ENCODE results near the gene NET1. TPM values are rescaled to one million over a fixed set of nuclear protein-coding genes. Genes with fewer than 3 reads are reported as not detected.

Gene NET1
- total RNA-seq, 1 donor from 2014 or later: 90.5 TPM

DNA sequence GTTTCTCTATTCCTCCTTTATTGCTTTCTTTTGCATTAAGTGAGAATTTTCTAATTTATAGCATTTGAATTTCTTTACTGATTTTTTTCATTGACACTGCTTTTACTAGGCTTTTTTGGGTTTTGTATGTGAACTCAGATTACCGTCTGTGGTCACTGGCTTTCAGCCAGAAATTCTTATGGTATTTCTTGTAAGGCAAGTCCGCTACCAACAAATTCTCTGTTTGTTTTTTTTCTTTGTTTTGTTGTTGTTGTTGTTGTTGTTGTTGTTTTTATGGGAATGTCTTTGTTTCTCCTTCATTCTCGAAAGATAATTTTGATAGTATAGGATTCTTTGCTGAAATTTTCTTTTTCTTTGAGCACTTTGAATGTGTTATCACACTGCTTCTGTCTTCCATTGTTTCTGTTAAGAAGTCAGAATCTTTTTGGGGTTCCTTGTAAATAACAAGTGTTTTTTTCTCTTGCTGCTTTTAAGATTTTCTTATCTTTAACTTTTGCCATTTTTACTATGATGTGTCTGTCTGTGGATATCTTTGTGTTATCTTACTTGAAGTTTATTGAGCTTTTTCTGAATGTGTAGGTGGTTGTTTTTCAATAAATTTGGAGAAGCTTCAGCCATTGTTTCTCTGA, 7.2 kb downstream of the NET1 start:
- Mint-ChIP-seq H3K9me3 (peaks cover 66% of the 10 kb centered on the region), H3K4me3 (no peak overlapping the region), H3K36me3 (peaks cover 60% of the 10 kb centered on the region), H3K27ac (no peak overlapping the region), H3K4me1 (peaks cover 3% of the 10 kb centered on the region), H3K27me3 (ENCODE audit: insufficient read depth, low read depth) (peaks cover 2% of the 10 kb centered on the region)
- no peaks in the 10 kb centered on the region for H3K27me3 ChIP-seq
- H3K36me3 ChIP-seq: peaks cover 10% of the 10 kb centered on the region
- H3F3A ChIP-seq (ENCODE audit: low read depth): no peaks in the 10 kb centered on the region
- no peak overlapping the region for H3K27ac ChIP-seq
- H3K4me2 ChIP-seq: no peak overlapping the region
- peaks cover 12% of the 10 kb centered on the region for H3K9me3 ChIP-seq (ENCODE audit: low read depth)
- no peak for DNase-seq (ENCODE audit: low spot score)
- H2AFZ ChIP-seq (replicated peaks): no peak overlapping the region
- H3K9ac ChIP-seq: no peak overlapping the region
- H3K4me3 ChIP-seq: no peak overlapping the region
- H3K4me1 ChIP-seq: peaks cover 7% of the 10 kb centered on the region
- peaks cover 17% of the 10 kb centered on the region for H4K20me1 ChIP-seq (ENCODE audit: low read depth)
- H3K79me2 ChIP-seq (ENCODE audit: low read depth): peaks cover 100% of the 10 kb centered on the region
- no peak for TF ChIP-seq EZH2phosphoT487 (IDR thresholded peaks at IDR 0.05)

DNA sequence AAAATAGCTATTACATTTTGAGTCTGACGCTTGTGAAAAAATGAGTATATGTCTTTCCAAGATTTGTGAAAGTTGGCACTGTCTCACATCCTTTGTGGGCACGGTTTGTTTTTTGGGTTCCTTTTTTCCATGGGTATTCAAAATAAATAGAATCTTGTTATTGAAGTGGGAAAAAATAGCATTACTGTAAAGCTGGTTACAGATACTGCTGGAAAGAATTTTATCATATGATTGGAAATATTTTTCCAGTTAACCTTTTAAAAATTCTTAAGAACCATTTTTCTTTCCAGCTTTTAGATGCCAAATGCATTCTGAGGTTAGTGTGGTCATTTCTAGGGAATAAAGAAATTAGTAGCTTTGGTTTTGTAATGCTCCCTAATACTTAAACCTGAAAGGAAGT, 11.4 kb downstream of the NET1 start:
- Histone ChIP-seq H3F3A (ENCODE audit: low read depth) (no peaks in the 10 kb centered on the region), H3K9me3 (ENCODE audit: low read depth) (peaks cover 5% of the 10 kb centered on the region), H3K27ac (no peak overlapping the region), H3K79me2 (ENCODE audit: low read depth) (peaks cover 86% of the 10 kb centered on the region), H2AFZ (replicated peaks) (no peak overlapping the region), H4K20me1 (ENCODE audit: low read depth) (peaks cover 27% of the 10 kb centered on the region), H3K4me3 (no peak overlapping the region), H3K4me1 (no peaks in the 10 kb centered on the region), H3K36me3 (peaks cover 4% of the 10 kb centered on the region), H3K9ac (no peak overlapping the region), H3K4me2 (no peak overlapping the region), H3K27me3 (no peaks in the 10 kb centered on the region)
- H3K4me3 Mint-ChIP-seq: no peak overlapping the region
- TF ChIP-seq, protein P1, sequence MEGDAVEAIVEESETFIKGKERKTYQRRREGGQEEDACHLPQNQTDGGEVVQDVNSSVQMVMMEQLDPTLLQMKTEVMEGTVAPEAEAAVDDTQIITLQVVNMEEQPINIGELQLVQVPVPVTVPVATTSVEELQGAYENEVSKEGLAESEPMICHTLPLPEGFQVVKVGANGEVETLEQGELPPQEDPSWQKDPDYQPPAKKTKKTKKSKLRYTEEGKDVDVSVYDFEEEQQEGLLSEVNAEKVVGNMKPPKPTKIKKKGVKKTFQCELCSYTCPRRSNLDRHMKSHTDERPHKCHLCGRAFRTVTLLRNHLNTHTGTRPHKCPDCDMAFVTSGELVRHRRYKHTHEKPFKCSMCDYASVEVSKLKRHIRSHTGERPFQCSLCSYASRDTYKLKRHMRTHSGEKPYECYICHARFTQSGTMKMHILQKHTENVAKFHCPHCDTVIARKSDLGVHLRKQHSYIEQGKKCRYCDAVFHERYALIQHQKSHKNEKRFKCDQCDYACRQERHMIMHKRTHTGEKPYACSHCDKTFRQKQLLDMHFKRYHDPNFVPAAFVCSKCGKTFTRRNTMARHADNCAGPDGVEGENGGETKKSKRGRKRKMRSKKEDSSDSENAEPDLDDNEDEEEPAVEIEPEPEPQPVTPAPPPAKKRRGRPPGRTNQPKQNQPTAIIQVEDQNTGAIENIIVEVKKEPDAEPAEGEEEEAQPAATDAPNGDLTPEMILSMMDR (IDR thresholded peaks at IDR 0.05): no peak
- TF ChIP-seq EZH2phosphoT487 (IDR thresholded peaks at IDR 0.05) (no peak), EZH2 (IDR thresholded peaks at IDR 0.05) (no peak)
- H3K4me1 Mint-ChIP-seq: peaks cover 13% of the 10 kb centered on the region
- no peak overlapping the region for H3K27ac Mint-ChIP-seq
- no peak for DNase-seq (ENCODE audit: low spot score)
- H3K27me3 Mint-ChIP-seq (ENCODE audit: insufficient read depth, low read depth): peaks cover 2% of the 10 kb centered on the region
- H3K9me3 Mint-ChIP-seq: peaks cover 35% of the 10 kb centered on the region
- H3K36me3 Mint-ChIP-seq: peaks cover 40% of the 10 kb centered on the region

DNA sequence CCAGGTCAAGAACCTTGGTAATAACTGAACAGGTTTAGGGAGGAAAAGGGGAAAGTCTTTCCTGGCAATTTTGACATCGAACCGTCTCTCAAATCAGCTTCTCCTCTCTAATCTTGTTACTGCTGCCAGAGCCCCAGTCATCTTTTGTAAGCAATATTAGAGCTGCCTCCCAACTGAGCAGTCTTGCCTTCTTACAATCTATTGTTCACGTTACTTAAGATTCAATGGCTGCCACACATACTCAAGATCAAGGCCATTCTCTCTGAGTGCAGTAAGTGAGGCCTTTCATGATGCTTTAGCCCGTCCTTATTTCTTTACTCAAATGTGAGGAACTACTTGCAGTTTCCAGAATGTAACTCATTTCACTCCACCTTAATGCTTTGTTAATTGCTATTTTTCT, 12.4 kb downstream of the NET1 start:
- H3K27me3 Mint-ChIP-seq (ENCODE audit: insufficient read depth, low read depth): peaks cover 2% of the 10 kb centered on the region
- Histone ChIP-seq H4K20me1 (ENCODE audit: low read depth) (peaks cover 27% of the 10 kb centered on the region), H3K27me3 (no peaks in the 10 kb centered on the region), H2AFZ (replicated peaks) (no peak overlapping the region), H3F3A (ENCODE audit: low read depth) (no peaks in the 10 kb centered on the region), H3K36me3 (peaks cover 9% of the 10 kb centered on the region), H3K9ac (no peak overlapping the region), H3K4me3 (no peak overlapping the region), H3K9me3 (ENCODE audit: low read depth) (no peaks in the 10 kb centered on the region), H3K4me1 (no peaks in the 10 kb centered on the region), H3K79me2 (ENCODE audit: low read depth) (peaks cover 76% of the 10 kb centered on the region), H3K4me2 (no peak overlapping the region), H3K27ac (no peak overlapping the region)
- DNase-seq (ENCODE audit: low spot score): no peak
- peaks cover 13% of the 10 kb centered on the region for H3K4me1 Mint-ChIP-seq
- peaks cover 25% of the 10 kb centered on the region for H3K9me3 Mint-ChIP-seq
- TF ChIP-seq EZH2 (IDR thresholded peaks at IDR 0.05) (no peak), EZH2phosphoT487 (IDR thresholded peaks at IDR 0.05) (no peak)
- TF ChIP-seq, protein P1 (IDR thresholded peaks at IDR 0.05): no peak
- peak overlapping the region; percentile 41 for H3K27ac Mint-ChIP-seq
- no peak overlapping the region for H3K4me3 Mint-ChIP-seq
- H3K36me3 Mint-ChIP-seq: peaks cover 41% of the 10 kb centered on the region

DNA sequence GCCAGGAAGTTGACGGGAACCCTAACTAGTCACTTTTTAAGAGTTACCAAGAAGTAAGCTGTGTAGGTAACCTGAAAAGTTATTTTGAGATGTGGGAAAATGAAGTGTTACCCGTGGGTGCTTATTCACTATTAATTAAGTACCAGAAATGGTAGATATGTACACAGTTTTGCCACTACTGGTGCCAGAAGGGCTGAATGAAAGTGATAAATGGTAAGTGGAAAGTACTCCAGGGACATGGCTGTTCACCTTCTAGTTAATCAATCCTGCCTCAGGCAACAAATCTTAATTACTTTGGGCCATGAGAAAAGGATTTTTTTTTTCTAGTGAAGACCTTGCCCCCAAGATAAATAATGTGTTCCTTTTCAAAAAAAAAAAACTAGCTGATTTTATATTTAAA, 15.8 kb downstream of the NET1 start:
- Histone ChIP-seq H3K4me3 (no peak overlapping the region), H3K9ac (no peak overlapping the region), H3K79me2 (ENCODE audit: low read depth) (peaks cover 47% of the 10 kb centered on the region), H3K27ac (no peak overlapping the region), H2AFZ (replicated peaks) (no peak overlapping the region), H3K9me3 (ENCODE audit: low read depth) (no peaks in the 10 kb centered on the region), H3F3A (ENCODE audit: low read depth) (peaks cover 4% of the 10 kb centered on the region), H3K36me3 (peaks cover 18% of the 10 kb centered on the region), H3K27me3 (no peaks in the 10 kb centered on the region), H3K4me1 (no peaks in the 10 kb centered on the region), H3K4me2 (no peak overlapping the region), H4K20me1 (ENCODE audit: low read depth) (peaks cover 27% of the 10 kb centered on the region)
- Mint-ChIP-seq H3K27me3 (ENCODE audit: insufficient read depth, low read depth) (no peaks in the 10 kb centered on the region), H3K36me3 (peaks cover 31% of the 10 kb centered on the region), H3K4me1 (peaks cover 13% of the 10 kb centered on the region), H3K4me3 (no peak overlapping the region), H3K9me3 (peaks cover 9% of the 10 kb centered on the region), H3K27ac (no peak overlapping the region)
- DNase-seq (ENCODE audit: low spot score): no peak
- TF ChIP-seq, protein P1 (IDR thresholded peaks at IDR 0.05): no peak
- TF ChIP-seq EZH2 (IDR thresholded peaks at IDR 0.05): no peak
- no peak for TF ChIP-seq EZH2phosphoT487 (IDR thresholded peaks at IDR 0.05)

All from neural progenitor cell (in vitro differentiated cells).